GM10847 (cell line): ENCODE results near the gene KRTAP21-2.

ENCODE experiments used
- POLR2A ChIP-seq: IDR thresholded peaks from 2 replicates; pipeline ENCODE4 v1.6.1; 2011; ENCODE audit not compliant: insufficient read length; ENCODE audit errors: extremely low read depth

The KRTAP21-2 gene

DNA sequence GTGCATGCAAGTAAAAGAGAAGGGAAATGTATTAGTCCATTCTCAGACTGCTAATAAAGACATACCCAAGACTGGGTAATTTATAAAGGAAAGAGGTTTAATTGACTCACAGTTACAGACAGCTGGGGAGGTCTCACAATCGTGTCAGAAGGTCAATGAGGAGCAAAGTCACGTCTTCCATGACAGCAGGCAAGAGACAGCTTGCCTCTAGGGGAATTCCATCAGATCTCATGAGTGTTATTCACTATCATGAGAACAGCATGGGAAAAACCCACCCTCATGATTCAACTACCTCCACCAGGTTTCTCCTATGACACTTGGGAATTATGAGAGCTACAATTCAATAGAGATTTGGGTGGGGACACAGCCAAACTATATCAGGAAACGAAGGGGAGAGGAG lies 36.6 kb downstream of the KRTAP21-2 start:
- no peak for TF ChIP-seq POLR2A

DNA sequence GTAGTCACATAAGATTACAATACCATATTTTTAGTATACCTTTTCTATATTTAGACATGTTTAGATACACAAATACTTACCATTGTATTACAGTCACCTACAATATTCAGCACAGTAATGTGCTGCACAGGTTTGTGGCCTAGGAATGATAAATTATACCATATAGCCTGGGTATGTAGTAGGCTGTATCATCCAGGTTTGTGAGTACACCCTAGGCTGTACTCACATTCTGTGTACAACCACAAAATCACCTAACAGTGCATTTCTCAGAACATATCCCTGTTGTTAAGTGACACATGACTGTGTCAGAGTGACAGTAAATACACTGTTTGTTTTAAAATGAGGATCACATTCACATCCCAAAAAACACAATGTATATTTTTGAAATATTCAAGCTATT lies 39.6 kb downstream of the KRTAP21-2 start:
- no peak for TF ChIP-seq POLR2A
